K562 (cell line): ENCODE data around the gene CRTC3. TPM values are rescaled to one million over a fixed set of nuclear protein-coding genes. Genes with fewer than 3 reads are reported as not detected.

Experiments
- ARID1B ChIP-seq: fragments of 450-650 bp; IDR thresholded peaks from 2 replicates; pipeline ENCODE4 v1.6.1; 2016; ENCODE audit warnings: antibody characterized with exemption, mild to moderate bottlenecking, inconsistent platforms
- CBFA2T2 ChIP-seq: fragments of 450-650 bp; conservative IDR thresholded peaks from 2 replicates; pipeline ENCODE4 v1.6.1; 2017; ENCODE audit warnings: mild to moderate bottlenecking
- CBFA2T3 ChIP-seq: fragments of 450-650 bp; IDR thresholded peaks from 2 replicates; pipeline ENCODE4 v1.6.1; 2017
- CBX5 ChIP-seq: IDR thresholded peaks from 2 replicates; pipeline ENCODE4 v1.6.1; 2014; ENCODE audit warnings: low read depth, borderline replicate concordance
- CTBP1 ChIP-seq: fragments of 450-650 bp; IDR thresholded peaks from 2 replicates; pipeline ENCODE4 v1.6.1; 2016; ENCODE audit warnings: borderline replicate concordance
- ELK1 ChIP-seq: sonication (generic); formaldehyde crosslinking; IDR thresholded peaks from 2 replicates; pipeline ENCODE4 v1.8.1; 2022; ENCODE audit warnings: missing genetic modification reagents
- FOXA1 ChIP-seq: fragments of 450-650 bp; IDR thresholded peaks from 2 replicates; pipeline ENCODE4 v1.6.1; 2016; ENCODE audit warnings: mild to moderate bottlenecking, borderline replicate concordance
- HMG20B ChIP-seq: fragments of 250-450 bp; sonication (Bioruptor Pico); IDR thresholded peaks from 2 replicates; pipeline ENCODE4 v1.5.0; 2021; ENCODE audit warnings: mild to moderate bottlenecking
- HNRNPL ChIP-seq: fragments of 200-400 bp; formaldehyde crosslinking; IDR thresholded peaks from 2 replicates; pipeline ENCODE4 v1.6.1; 2017; ENCODE audit warnings: low read depth, mild to moderate bottlenecking, low read length
- HNRNPLL ChIP-seq: fragments of 200-400 bp; formaldehyde crosslinking; IDR thresholded peaks from 2 replicates; pipeline ENCODE4 v1.6.1; 2017; ENCODE audit warnings: low read length, low read depth, mild to moderate bottlenecking; ENCODE audit not compliant: poor library complexity, severe bottlenecking
- L3MBTL2 ChIP-seq: fragments of 450-650 bp; IDR thresholded peaks from 2 replicates; pipeline ENCODE4 v1.6.1; 2016; ENCODE audit warnings: mild to moderate bottlenecking, moderate library complexity
- POLR2AphosphoS2 ChIP-seq: IDR thresholded peaks from 2 replicates; pipeline ENCODE4 v1.6.1; 2012; ENCODE audit warnings: low read length, improper control_type of control experiment
- RBM34 ChIP-seq: fragments of 200-400 bp; formaldehyde crosslinking; IDR thresholded peaks from 2 replicates; pipeline ENCODE4 v1.6.1; 2018; ENCODE audit warnings: low read length, borderline replicate concordance; ENCODE audit not compliant: insufficient read depth
- TEAD4 ChIP-seq, 2 experiments: sonication (generic) in 1 of 2; formaldehyde crosslinking in 1 of 2; IDR thresholded peaks; 2 replicates each; pipeline versions ENCODE4 v1.6.1 to v1.8.0; 2012 to 2022; ENCODE audit warnings: borderline replicate concordance in 1 of 2, inconsistent platforms in 1 of 2, low read length in 1 of 2, mild to moderate bottlenecking in 1 of 2, missing genetic modification reagents in 1 of 2
- TRIM24 ChIP-seq, 2 experiments: fragments of 450-650 bp; IDR thresholded peaks; 2 replicates each; pipeline ENCODE4 v1.6.1; 2016
- XRCC3 ChIP-seq: fragments of 450-650 bp; IDR thresholded peaks from 2 replicates; pipeline ENCODE4 v1.6.1; 2017; ENCODE audit warnings: mild to moderate bottlenecking, moderate library complexity
- ZC3H4 ChIP-seq: sonication (generic); formaldehyde crosslinking; IDR thresholded peaks from 2 replicates; pipeline ENCODE4 v1.9.0; 2021; ENCODE audit warnings: missing genetic modification reagents, borderline replicate concordance
- ZNF785 ChIP-seq: fragments of 250-450 bp; sonication (Bioruptor Pico); IDR thresholded peaks from 2 replicates; pipeline ENCODE4 v1.4.0; 2020; ENCODE audit warnings: mild to moderate bottlenecking
- polyA plus RNA-seq, 8 experiments: library from polyadenylated mRNA; depleted of rRNA in 4 of 8; stranded (reverse) in 5 of 8; unstranded in 3 of 8; fragments of >200 nt; fragmentation: Nextera tagmentation in 2 of 8; fragmentation: Illumina TruSeq in 1 of 8; extraction: Ambion mirVana in 2 of 8; extraction: Trizol in 1 of 8; gene quantifications; 2 replicates each; pipeline versions ENCODE4 v1.2.1 to v1.2.3, GENCODE V29; 2011 to 2014; ENCODE audit warnings: inconsistent platforms in 1 of 8, missing spikeins in 1 of 8
- total RNA-seq, 7 experiments: library from RNA; depleted of rRNA in 6 of 7; stranded (reverse); fragments of >200 nt in 6 of 7; fragmentation: Illumina TruSeq in 2 of 7; extraction: Trizol in 2 of 7; gene quantifications; 2 replicates each; pipeline versions ENCODE4 v1.2.1 to v1.2.3, GENCODE V29; 2011 to 2021; ENCODE audit warnings: low replicate concordance in 1 of 7
- TF ChIP-seq, protein P1 (sequence below): sonication (generic); formaldehyde crosslinking; IDR thresholded peaks from 2 replicates; pipeline ENCODE4 v1.8.0; 2022; ENCODE audit warnings: mild to moderate bottlenecking, missing genetic modification reagents
- TF ChIP-seq, protein P2 (sequence below): fragments of 450-650 bp; formaldehyde crosslinking; IDR thresholded peaks from 2 replicates; pipeline ENCODE4 v1.4.0; 2022; ENCODE audit warnings: mild to moderate bottlenecking, moderate library complexity
- TF ChIP-seq, protein P3 (sequence below): fragments of 250-450 bp; sonication (Bioruptor Pico); IDR thresholded peaks from 2 replicates; pipeline ENCODE4 v1.5.0; 2021
- TF ChIP-seq, protein P4 (sequence below): fragments of 250-450 bp; sonication (Bioruptor Pico); IDR thresholded peaks from 2 replicates; pipeline ENCODE4 v1.8.0; 2021; ENCODE audit warnings: moderate library complexity, mild to moderate bottlenecking, inconsistent platforms
- TF ChIP-seq, protein P5 (sequence below): fragments of 250-450 bp; sonication (Bioruptor Pico); IDR thresholded peaks from 2 replicates; pipeline ENCODE4 v1.5.0; 2021

The CRTC3 gene
- total and polyA plus RNA-seq, 9 of the 15 experiments (the other 6 are each of a cell fraction or from before 2014, with no cell fraction given): 1.2 to 19.0 (median 11.6) TPM

DNA sequence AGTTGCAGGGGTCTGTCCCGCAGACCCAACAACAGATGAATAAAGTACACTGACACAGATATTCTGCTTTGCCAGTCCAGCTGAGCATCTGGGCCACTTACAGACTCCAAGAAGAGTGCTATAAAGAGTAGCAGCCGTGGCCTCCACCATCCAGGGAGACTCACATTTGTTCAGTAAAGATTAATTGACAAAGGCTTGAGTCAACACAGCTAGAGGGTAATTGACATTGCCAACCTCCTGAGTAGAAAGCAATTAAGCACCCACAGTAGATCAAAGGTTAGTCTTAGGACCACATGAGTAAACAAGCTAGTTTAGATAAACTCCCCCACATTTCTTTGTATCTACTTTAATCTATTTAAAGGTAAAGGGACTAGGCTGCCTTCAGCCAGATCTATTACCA, 16.3 kb upstream of the CRTC3 start (continued):
- no peak for TF ChIP-seq RBM34
- TF ChIP-seq, protein P1, sequence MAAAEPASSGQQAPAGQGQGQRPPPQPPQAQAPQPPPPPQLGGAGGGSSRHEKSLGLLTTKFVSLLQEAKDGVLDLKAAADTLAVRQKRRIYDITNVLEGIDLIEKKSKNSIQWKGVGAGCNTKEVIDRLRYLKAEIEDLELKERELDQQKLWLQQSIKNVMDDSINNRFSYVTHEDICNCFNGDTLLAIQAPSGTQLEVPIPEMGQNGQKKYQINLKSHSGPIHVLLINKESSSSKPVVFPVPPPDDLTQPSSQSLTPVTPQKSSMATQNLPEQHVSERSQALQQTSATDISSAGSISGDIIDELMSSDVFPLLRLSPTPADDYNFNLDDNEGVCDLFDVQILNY: no peak
- peak; percentile 64; the same call in 1 of the 2 replicates for TF ChIP-seq CBX5
- TF ChIP-seq, protein P2, sequence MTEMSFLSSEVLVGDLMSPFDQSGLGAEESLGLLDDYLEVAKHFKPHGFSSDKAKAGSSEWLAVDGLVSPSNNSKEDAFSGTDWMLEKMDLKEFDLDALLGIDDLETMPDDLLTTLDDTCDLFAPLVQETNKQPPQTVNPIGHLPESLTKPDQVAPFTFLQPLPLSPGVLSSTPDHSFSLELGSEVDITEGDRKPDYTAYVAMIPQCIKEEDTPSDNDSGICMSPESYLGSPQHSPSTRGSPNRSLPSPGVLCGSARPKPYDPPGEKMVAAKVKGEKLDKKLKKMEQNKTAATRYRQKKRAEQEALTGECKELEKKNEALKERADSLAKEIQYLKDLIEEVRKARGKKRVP (CRISPR knock-in tag): no peak
- TF ChIP-seq HNRNPLL: no peak
- no peak for TF ChIP-seq ELK1 (CRISPR knock-in tag)
- TF ChIP-seq, protein P3, sequence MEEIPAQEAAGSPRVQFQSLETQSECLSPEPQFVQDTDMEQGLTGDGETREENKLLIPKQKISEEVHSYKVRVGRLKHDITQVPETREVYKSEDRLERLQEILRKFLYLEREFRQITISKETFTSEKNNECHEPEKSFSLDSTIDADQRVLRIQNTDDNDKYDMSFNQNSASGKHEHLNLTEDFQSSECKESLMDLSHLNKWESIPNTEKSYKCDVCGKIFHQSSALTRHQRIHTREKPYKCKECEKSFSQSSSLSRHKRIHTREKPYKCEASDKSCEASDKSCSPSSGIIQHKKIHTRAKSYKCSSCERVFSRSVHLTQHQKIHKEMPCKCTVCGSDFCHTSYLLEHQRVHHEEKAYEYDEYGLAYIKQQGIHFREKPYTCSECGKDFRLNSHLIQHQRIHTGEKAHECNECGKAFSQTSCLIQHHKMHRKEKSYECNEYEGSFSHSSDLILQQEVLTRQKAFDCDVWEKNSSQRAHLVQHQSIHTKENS (CRISPR knock-in tag): no peak
- TF ChIP-seq POLR2AphosphoS2: no peak
- TF ChIP-seq CTBP1: 0 out of 2 replicates have a peak, but pooled peaks have one; percentile 13
- TF ChIP-seq, protein P4, sequence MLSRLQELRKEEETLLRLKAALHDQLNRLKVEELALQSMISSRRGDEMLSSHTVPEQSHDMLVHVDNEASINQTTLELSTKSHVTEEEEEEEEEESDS: no peak
- peak; percentile 51 for TF ChIP-seq CBFA2T2
- no peak for TF ChIP-seq XRCC3
- TF ChIP-seq, protein P5, sequence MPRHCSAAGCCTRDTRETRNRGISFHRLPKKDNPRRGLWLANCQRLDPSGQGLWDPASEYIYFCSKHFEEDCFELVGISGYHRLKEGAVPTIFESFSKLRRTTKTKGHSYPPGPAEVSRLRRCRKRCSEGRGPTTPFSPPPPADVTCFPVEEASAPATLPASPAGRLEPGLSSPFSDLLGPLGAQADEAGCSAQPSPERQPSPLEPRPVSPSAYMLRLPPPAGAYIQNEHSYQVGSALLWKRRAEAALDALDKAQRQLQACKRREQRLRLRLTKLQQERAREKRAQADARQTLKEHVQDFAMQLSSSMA: no peak
- no peak for TF ChIP-seq ZC3H4
- peak; percentile 65; the same call in 1 of the 2 replicates for TF ChIP-seq FOXA1
- TF ChIP-seq ARID1B: 0 out of 2 replicates have a peak, but pooled peaks have one; percentile 32
- TF ChIP-seq HMG20B (CRISPR knock-in tag): no peak
- peak; percentile 24; the same call in 1 of the 2 replicates for TF ChIP-seq TEAD4 (IDR thresholded peaks at IDR 0.05; ENCODE audit: low read length)
- no peak for TF ChIP-seq TEAD4 (CRISPR knock-in tag; IDR thresholded peaks at IDR 0.05; ENCODE audit: borderline replicate concordance)
- TF ChIP-seq L3MBTL2: no peak
- TF ChIP-seq HNRNPL: no peak
- TF ChIP-seq TRIM24 (IDR thresholded peaks at IDR 0.05): peak; percentile 24 to 47; a peak in 2 of 4 replicates
- no peak for TF ChIP-seq ZNF785 (CRISPR knock-in tag)
- TF ChIP-seq CBFA2T3: peak; percentile 72
